Liver (tissue), 9 donors: ENCODE results near the gene SZT2. TPM values are rescaled to one million over a fixed set of nuclear protein-coding genes. Genes with fewer than 3 reads are reported as not detected.

Experiments
- DNase-seq: peaks from one replicate; pipeline ENCODE4 v3.0.0-alpha.2; 2017; ENCODE audit warnings: low spot score
- H3K27ac ChIP-seq, 2 donors: one replicate each; pipeline ENCODE4 v1.7.0; 2013; ENCODE audit warnings: inconsistent platforms in 2 of 2, low read length in 2 of 2, control low read depth in 1 of 2, low read depth in 1 of 2, mild to moderate bottlenecking in 1 of 2
- H3K27me3 ChIP-seq, 4 donors: one replicate each; pipeline versions ENCODE4 v1.6.1 to v1.7.0; 2013; ENCODE audit warnings: low read length in 3 of 4, inconsistent platforms in 1 of 4, mild to moderate bottlenecking in 1 of 4, moderate library complexity in 1 of 4; ENCODE audit not compliant: control insufficient read depth in 4 of 4, insufficient read depth in 4 of 4
- H3K36me3 ChIP-seq, 4 donors: one replicate each; pipeline versions ENCODE4 v1.6.1 to v1.7.0; 2013; ENCODE audit warnings: low read length in 3 of 4, mild to moderate bottlenecking in 3 of 4, low read depth in 1 of 4, moderate library complexity in 1 of 4; ENCODE audit not compliant: control insufficient read depth in 4 of 4, insufficient read depth in 3 of 4
- H3K4me1 ChIP-seq, 4 donors: one replicate each; pipeline versions ENCODE4 v1.6.1 to v1.7.0; 2013; ENCODE audit warnings: low read length in 3 of 4, mild to moderate bottlenecking in 3 of 4, moderate library complexity in 1 of 4; ENCODE audit not compliant: control insufficient read depth in 4 of 4, insufficient read depth in 4 of 4
- H3K4me3 ChIP-seq, 3 donors: one replicate each; pipeline versions ENCODE4 v1.6.1 to v1.7.0; 2013; ENCODE audit warnings: low read length in 3 of 3, control low read depth in 1 of 3, low read depth in 1 of 3, mild to moderate bottlenecking in 1 of 3
- H3K9ac ChIP-seq, 2 donors: one replicate each; pipeline ENCODE4 v1.7.0; 2013; ENCODE audit warnings: low read length in 2 of 2, mild to moderate bottlenecking in 2 of 2, moderate library complexity in 2 of 2, control low read depth in 1 of 2, low read depth in 1 of 2
- H3K9me3 ChIP-seq, 4 donors: one replicate each; pipeline versions ENCODE4 v1.6.1 to v1.7.0; 2013; ENCODE audit warnings: low read length in 3 of 4; ENCODE audit not compliant: control insufficient read depth in 4 of 4
- EGR1 ChIP-seq, 2 donors: IDR thresholded peaks; 2 replicates each; pipeline ENCODE4 v1.6.1; 2016 to 2018; ENCODE audit warnings: antibody characterized with exemption in 2 of 2, low read depth in 2 of 2
- FOXA2 ChIP-seq: IDR thresholded peaks from 2 replicates; pipeline ENCODE4 v1.6.1; 2016; ENCODE audit warnings: antibody characterized with exemption
- HNF4A ChIP-seq, 2 donors: conservative IDR thresholded peaks; 2 replicates each; pipeline ENCODE4 v1.6.1; 2016; ENCODE audit warnings: antibody characterized with exemption in 2 of 2, mild to moderate bottlenecking in 2 of 2
- HNF4G ChIP-seq: IDR thresholded peaks from 2 replicates; pipeline ENCODE4 v1.6.1; 2016; ENCODE audit warnings: antibody characterized with exemption
- JUND ChIP-seq, 2 donors: IDR thresholded peaks; 2 replicates each; pipeline ENCODE4 v1.6.1; 2016; ENCODE audit warnings: antibody characterized with exemption in 2 of 2
- NR2F2 ChIP-seq: IDR thresholded peaks from 2 replicates; pipeline ENCODE4 v1.6.1; 2016; ENCODE audit warnings: antibody characterized with exemption
- RAD21 ChIP-seq, 2 donors: IDR thresholded peaks; 2 replicates each; pipeline ENCODE4 v1.6.1; 2016; ENCODE audit warnings: antibody characterized with exemption in 2 of 2, mild to moderate bottlenecking in 2 of 2
- RXRA ChIP-seq, 2 donors: IDR thresholded peaks; 2 replicates each; pipeline ENCODE4 v1.6.1; 2017 to 2018; ENCODE audit warnings: antibody characterized with exemption in 2 of 2, mild to moderate bottlenecking in 1 of 2
- TAF1 ChIP-seq: conservative IDR thresholded peaks from 2 replicates; pipeline ENCODE4 v1.6.1; 2016; ENCODE audit warnings: antibody characterized with exemption, mild to moderate bottlenecking
- YY1 ChIP-seq: IDR thresholded peaks from 2 replicates; pipeline ENCODE4 v1.6.1; 2016; ENCODE audit warnings: antibody characterized with exemption, mild to moderate bottlenecking
- WGBS: extraction: QIAGEN DNeasy Blood & Tissue Kit; methylation state at CpG from one replicate; pipeline ENCODE4 v1.1.7; 2013; 5-methylcytosine and 5-hydroxymethylcytosine counted together
- polyA plus RNA-seq, 2 donors: library from polyadenylated mRNA; stranded (reverse) in 1 of 2; unstranded in 1 of 2; fragments of 200-250 nt in 1 of 2; fragments of >200 nt in 1 of 2; fragmentation: Nextera tagmentation in 1 of 2; extraction: Ambion mirVana in 1 of 2; gene quantifications; one replicate each; pipeline versions ENCODE4 v1.2.1 to v1.2.3, GENCODE V29; 2013 to 2015
- total RNA-seq, 2 donors: library from RNA; depleted of rRNA; stranded (reverse); fragments of >200 nt; gene quantifications; one replicate each; pipeline ENCODE4 v1.2.3, GENCODE V29; 2014
- TF ChIP-seq, protein P1 (sequence below): IDR thresholded peaks from 2 replicates; pipeline ENCODE4 v1.6.1; 2016; ENCODE audit warnings: antibody characterized with exemption, mild to moderate bottlenecking
- TF ChIP-seq, protein P2 (sequence below): fragments of 150-350 bp; IDR thresholded peaks from 2 replicates; pipeline ENCODE4 v1.5.1; 2017; ENCODE audit warnings: improper control_type of control experiment, low read depth, low read length; ENCODE audit not compliant: missing input control
- TF ChIP-seq, protein P3 (sequence below): IDR thresholded peaks from 2 replicates; pipeline ENCODE4 v1.6.1; 2016; ENCODE audit warnings: antibody characterized with exemption
- donor health status: healthy.
- donor health status: healthy.
- donor health status: healthy.
- donor health status: healthy.
- donor health status: healthy.

Gene SZT2
- total and polyA plus RNA-seq, 4 donors: 4.8 to 31.0 (median 11.9) TPM

DNA sequence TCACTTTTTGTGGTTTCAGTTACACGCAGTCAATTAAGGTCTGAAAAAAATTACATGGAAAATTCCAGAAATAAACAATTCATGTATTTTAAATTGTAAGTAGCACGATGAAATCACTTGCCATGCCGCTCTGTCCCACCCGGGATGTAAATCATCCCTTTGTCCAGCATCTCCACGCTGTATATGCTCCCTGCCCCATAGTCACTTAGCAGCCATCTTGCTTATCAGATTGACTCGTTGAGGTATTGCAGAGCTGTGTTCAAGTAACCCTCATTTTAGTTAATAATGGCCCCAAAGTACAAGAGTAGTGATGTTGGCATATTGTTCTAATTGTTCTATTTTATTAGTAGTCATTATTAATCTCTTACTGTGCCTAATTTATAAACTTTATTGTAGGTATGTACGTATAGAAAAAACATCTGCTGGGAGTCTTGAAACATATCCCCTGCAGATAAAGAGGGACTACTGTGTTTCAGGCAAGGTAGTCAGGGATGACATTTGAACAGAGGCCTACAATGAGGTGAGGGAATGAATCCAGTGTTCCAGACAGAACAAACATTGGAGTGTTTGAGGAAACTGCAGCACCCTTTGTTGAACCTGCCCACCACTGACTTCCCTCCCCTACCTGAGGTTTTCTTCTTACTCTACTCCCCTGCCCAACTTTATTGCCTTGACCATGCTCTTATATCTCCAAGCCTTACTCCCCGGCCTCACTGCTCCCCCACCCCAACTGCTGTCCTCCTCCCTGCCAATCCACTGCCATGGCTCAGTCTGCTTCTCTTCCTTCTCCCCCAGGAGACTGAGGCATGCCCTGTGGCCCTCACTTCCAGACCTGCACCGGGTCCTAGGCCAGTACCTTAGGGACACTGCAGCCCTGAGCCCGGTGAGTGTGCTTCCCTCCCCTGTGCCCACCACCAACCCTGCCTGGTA, 38.0 kb upstream of the SZT2 start:
- no peak for DNase-seq
- H3K27ac ChIP-seq: no peak overlapping the region
- H3K4me1 ChIP-seq: peaks cover 0 to 10% (median 5%) of the 10 kb centered on the region in 4 donors
- 88% methylated on average over 10 of the region's 10 CpGs for WGBS
- no peaks in the 10 kb centered on the region for H3K36me3 ChIP-seq
- H3K9me3 ChIP-seq: no peaks in the 10 kb centered on the region
- no peaks in the 10 kb centered on the region for H3K27me3 ChIP-seq
- H3K4me3 ChIP-seq: no peak overlapping the region
- no peak overlapping the region for H3K9ac ChIP-seq
- TF ChIP-seq TAF1: no peak
- no peak for TF ChIP-seq NR2F2
- TF ChIP-seq, protein P1, sequence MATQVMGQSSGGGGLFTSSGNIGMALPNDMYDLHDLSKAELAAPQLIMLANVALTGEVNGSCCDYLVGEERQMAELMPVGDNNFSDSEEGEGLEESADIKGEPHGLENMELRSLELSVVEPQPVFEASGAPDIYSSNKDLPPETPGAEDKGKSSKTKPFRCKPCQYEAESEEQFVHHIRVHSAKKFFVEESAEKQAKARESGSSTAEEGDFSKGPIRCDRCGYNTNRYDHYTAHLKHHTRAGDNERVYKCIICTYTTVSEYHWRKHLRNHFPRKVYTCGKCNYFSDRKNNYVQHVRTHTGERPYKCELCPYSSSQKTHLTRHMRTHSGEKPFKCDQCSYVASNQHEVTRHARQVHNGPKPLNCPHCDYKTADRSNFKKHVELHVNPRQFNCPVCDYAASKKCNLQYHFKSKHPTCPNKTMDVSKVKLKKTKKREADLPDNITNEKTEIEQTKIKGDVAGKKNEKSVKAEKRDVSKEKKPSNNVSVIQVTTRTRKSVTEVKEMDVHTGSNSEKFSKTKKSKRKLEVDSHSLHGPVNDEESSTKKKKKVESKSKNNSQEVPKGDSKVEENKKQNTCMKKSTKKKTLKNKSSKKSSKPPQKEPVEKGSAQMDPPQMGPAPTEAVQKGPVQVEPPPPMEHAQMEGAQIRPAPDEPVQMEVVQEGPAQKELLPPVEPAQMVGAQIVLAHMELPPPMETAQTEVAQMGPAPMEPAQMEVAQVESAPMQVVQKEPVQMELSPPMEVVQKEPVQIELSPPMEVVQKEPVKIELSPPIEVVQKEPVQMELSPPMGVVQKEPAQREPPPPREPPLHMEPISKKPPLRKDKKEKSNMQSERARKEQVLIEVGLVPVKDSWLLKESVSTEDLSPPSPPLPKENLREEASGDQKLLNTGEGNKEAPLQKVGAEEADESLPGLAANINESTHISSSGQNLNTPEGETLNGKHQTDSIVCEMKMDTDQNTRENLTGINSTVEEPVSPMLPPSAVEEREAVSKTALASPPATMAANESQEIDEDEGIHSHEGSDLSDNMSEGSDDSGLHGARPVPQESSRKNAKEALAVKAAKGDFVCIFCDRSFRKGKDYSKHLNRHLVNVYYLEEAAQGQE: no peak
- no peak for TF ChIP-seq FOXA2
- TF ChIP-seq, protein P2, sequence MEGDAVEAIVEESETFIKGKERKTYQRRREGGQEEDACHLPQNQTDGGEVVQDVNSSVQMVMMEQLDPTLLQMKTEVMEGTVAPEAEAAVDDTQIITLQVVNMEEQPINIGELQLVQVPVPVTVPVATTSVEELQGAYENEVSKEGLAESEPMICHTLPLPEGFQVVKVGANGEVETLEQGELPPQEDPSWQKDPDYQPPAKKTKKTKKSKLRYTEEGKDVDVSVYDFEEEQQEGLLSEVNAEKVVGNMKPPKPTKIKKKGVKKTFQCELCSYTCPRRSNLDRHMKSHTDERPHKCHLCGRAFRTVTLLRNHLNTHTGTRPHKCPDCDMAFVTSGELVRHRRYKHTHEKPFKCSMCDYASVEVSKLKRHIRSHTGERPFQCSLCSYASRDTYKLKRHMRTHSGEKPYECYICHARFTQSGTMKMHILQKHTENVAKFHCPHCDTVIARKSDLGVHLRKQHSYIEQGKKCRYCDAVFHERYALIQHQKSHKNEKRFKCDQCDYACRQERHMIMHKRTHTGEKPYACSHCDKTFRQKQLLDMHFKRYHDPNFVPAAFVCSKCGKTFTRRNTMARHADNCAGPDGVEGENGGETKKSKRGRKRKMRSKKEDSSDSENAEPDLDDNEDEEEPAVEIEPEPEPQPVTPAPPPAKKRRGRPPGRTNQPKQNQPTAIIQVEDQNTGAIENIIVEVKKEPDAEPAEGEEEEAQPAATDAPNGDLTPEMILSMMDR: no peak
- TF ChIP-seq, protein P3, sequence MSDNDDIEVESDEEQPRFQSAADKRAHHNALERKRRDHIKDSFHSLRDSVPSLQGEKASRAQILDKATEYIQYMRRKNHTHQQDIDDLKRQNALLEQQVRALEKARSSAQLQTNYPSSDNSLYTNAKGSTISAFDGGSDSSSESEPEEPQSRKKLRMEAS: no peak
- no peak for TF ChIP-seq RXRA (IDR thresholded peaks at IDR 0.05)
- no peak for TF ChIP-seq HNF4G
- no peak for TF ChIP-seq YY1
- TF ChIP-seq EGR1 (IDR thresholded peaks at IDR 0.05; ENCODE audit: low read depth in 2 of 2): no peak
- no peak for TF ChIP-seq RAD21 (IDR thresholded peaks at IDR 0.05)
- TF ChIP-seq HNF4A (conservative IDR thresholded peaks at IDR 0.05): no peak

DNA sequence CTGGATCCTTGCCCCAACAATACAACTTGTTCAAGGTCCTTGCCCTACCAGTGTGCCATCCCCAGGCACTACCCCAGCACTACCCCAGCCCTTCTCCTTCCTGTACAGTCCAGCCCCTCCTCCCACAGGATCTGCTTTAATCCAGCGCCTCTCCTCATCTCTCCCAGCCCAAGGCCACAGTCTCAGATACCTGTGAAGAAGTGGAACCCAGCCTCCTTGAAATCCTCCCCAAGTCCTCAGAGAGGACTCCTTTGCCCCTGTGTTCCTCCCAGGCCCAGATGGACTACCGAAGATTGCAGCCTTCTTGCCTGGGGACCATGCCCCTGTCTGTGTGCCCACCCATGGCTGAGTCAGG, 37.4 kb upstream of the SZT2 start:
- no peak for DNase-seq
- Histone ChIP-seq H3K9ac (no peak overlapping the region), H3K9me3 (no peaks in the 10 kb centered on the region), H3K27ac (no peak overlapping the region), H3K4me1 (peaks cover 0 to 10% (median 5%) of the 10 kb centered on the region in 4 donors), H3K4me3 (no peak overlapping the region), H3K36me3 (no peaks in the 10 kb centered on the region), H3K27me3 (no peaks in the 10 kb centered on the region)
- no peak for TF ChIP-seq JUND (IDR thresholded peaks at IDR 0.05)
- TF ChIP-seq YY1: no peak
- WGBS: 95% methylated on average over 2 of the region's 2 CpGs
